D721Med (cell line): Measurements from ENCODE around the gene MUL1.

Experiments
- DNase-seq: peaks from one replicate; pipeline ENCODE4 v3.0.0; 2011; ENCODE audit warnings: low spot score; ENCODE audit not compliant: insufficient read length
- FAIRE-seq: peaks from 2 replicates; lab custom pipeline; 2011; peaks lifted over from hg19 to GRCh38; lab: Jason Lieb, UNC
- CTCF ChIP-seq: IDR thresholded peaks from 2 replicates; pipeline ENCODE4 v1.5.1; 2012; ENCODE audit warnings: mild to moderate bottlenecking, control low read depth; ENCODE audit not compliant: insufficient read depth; ENCODE audit errors: missing control alignments

The MUL1 gene

GRCh38 chr1:20507564-20508410, at the start of gene MUL1:
TSS of gene MUL1 (minus strand) at chr1:20508151. CDS start at chr1:20508024, 127 bp downstream.
- DNase-seq = peak; percentile 77
- FAIRE-seq = no peak
- no peak for TF ChIP-seq CTCF

- no peak for TF ChIP-seq CTCF
- no peak for DNase-seq
- no peak for FAIRE-seq
These were observed 47.8 kb upstream of the MUL1 start for GRCh38 chr1:20555758-20556120.

GRCh38 chr1:20555025-20555757, 47.2 kb upstream of the MUL1 start:
- FAIRE-seq = no peak
- no peak for TF ChIP-seq CTCF
- no peak for DNase-seq

GRCh38 chr1:20552728-20553445, 44.9 kb upstream of the MUL1 start:
- DNase-seq (no peak), FAIRE-seq (no peak)
- TF ChIP-seq CTCF = no peak

- no peak for TF ChIP-seq CTCF
- no peak for FAIRE-seq
- DNase-seq = peak; percentile 52
These were observed 44.2 kb upstream of the MUL1 start, which contains the start of gene FAM43B for GRCh38 chr1:20551945-20552727. TSS of gene FAM43B (plus strand) at chr1:20552573. CDS start at chr1:20552974, 401 bp downstream.

- FAIRE-seq (no peak), DNase-seq (no peak)
- TF ChIP-seq CTCF = no peak
These were observed 43.2 kb upstream of the MUL1 start for GRCh38 chr1:20551161-20551560.
